ENCODE measurements around the gene SEC31B.

SEC31B gene

GRCh38 chr10:100508691-100509150 is 10.9 kb downstream of the SEC31B start:
- Histone ChIP-seq H4K91ac (ENCODE audit: low read length) (no peak overlapping the region), H3K27me3 (ENCODE audit: control insufficient read depth in 1 of 2, insufficient read depth in 1 of 2, low read length in 2 of 2) (peaks cover 0 to 23% of the 10 kb centered on the region in 2 experiments), H3K4me3 (ENCODE audit: insufficient read depth in 1 of 2, low read depth in 1 of 2, low read length in 2 of 2) (no peak overlapping the region), H2BK120ac (ENCODE audit: low read depth, low read length) (no peak overlapping the region), H3K9ac (ENCODE audit: low read length) (no peak overlapping the region), H3K23ac (ENCODE audit: low read length in 2 of 2) (no peak overlapping the region), H3K14ac (ENCODE audit: low read length in 2 of 2) (no peak overlapping the region), H2AK5ac (ENCODE audit: low read length, severe bottlenecking) (no peak overlapping the region), H3K9me3 (ENCODE audit: control insufficient read depth, low read length) (no peaks in the 10 kb centered on the region), H4K8ac (ENCODE audit: low read length) (no peak overlapping the region), H2BK12ac (ENCODE audit: low read length in 2 of 2) (no peak overlapping the region), H3K36me3 (ENCODE audit: control insufficient read depth in 1 of 2, insufficient read depth in 2 of 2, low read depth in 1 of 2, low read length in 2 of 2) (peaks cover 14 to 23% of the 10 kb centered on the region in 2 experiments), H3K4me1 (ENCODE audit: control insufficient read depth, insufficient read depth, low read depth, low read length) (peaks cover 4% of the 10 kb centered on the region), H3K4me2 (ENCODE audit: low read length, poor library complexity, severe bottlenecking) (no peak overlapping the region), H3K18ac (ENCODE audit: low read depth in 1 of 2, low read length in 2 of 2) (no peak overlapping the region), H2AFZ (ENCODE audit: low read depth, low read length) (no peak overlapping the region), H2BK5ac (ENCODE audit: low read depth, low read length, poor library complexity, severe bottlenecking) (no peak overlapping the region), H3K4ac (ENCODE audit: low read depth in 1 of 2, low read length in 2 of 2) (no peak overlapping the region), H2BK15ac (ENCODE audit: low read depth, poor library complexity, severe bottlenecking) (no peak overlapping the region), H3K79me1 (replicated peaks; ENCODE audit: low read length, poor library complexity, severe bottlenecking) (no peaks in the 10 kb centered on the region), H3K27ac (ENCODE audit: low read length, poor library complexity, severe bottlenecking) (no peak overlapping the region)
- WGBS = 42% methylated on average over 3 of the region's 3 CpGs
- DNase-seq = peak; percentile 72

- no peaks in the 10 kb centered on the region for H3K79me1 ChIP-seq (replicated peaks; ENCODE audit: low read length, poor library complexity, severe bottlenecking)
- peaks cover 14 to 23% of the 10 kb centered on the region in 2 experiments for H3K36me3 ChIP-seq (ENCODE audit: control insufficient read depth in 1 of 2, insufficient read depth in 2 of 2, low read depth in 1 of 2, low read length in 2 of 2)
- no peak overlapping the region for H3K4ac ChIP-seq (ENCODE audit: low read depth in 1 of 2, low read length in 2 of 2)
- no peak overlapping the region for H4K91ac ChIP-seq (ENCODE audit: low read length)
- H3K23ac ChIP-seq (ENCODE audit: low read length in 2 of 2) = no peak overlapping the region
- no peaks in the 10 kb centered on the region for H3K9me3 ChIP-seq (ENCODE audit: control insufficient read depth, low read length)
- H3K4me3 ChIP-seq (ENCODE audit: insufficient read depth in 1 of 2, low read depth in 1 of 2, low read length in 2 of 2) = no peak overlapping the region
- H2BK15ac ChIP-seq (ENCODE audit: low read depth, poor library complexity, severe bottlenecking) = no peak overlapping the region
- H4K8ac ChIP-seq (ENCODE audit: low read length) = no peak overlapping the region
- H3K27me3 ChIP-seq (ENCODE audit: control insufficient read depth in 1 of 2, insufficient read depth in 1 of 2, low read length in 2 of 2) = peaks cover 0 to 22% of the 10 kb centered on the region in 2 experiments
- no peak overlapping the region for H2AK5ac ChIP-seq (ENCODE audit: low read length, severe bottlenecking)
- no peak overlapping the region for H3K14ac ChIP-seq (ENCODE audit: low read length in 2 of 2)
- H3K4me2 ChIP-seq (ENCODE audit: low read length, poor library complexity, severe bottlenecking) = no peak overlapping the region
- H3K18ac ChIP-seq (ENCODE audit: low read depth in 1 of 2, low read length in 2 of 2) = no peak overlapping the region
- no peak overlapping the region for H2BK5ac ChIP-seq (ENCODE audit: low read depth, low read length, poor library complexity, severe bottlenecking)
- H3K9ac ChIP-seq (ENCODE audit: low read length) = no peak overlapping the region
- no peak overlapping the region for H2BK120ac ChIP-seq (ENCODE audit: low read depth, low read length)
- no CpG with 5 or more reads among the region's 1 CpG for WGBS
- H2AFZ ChIP-seq (ENCODE audit: low read depth, low read length) = no peak overlapping the region
- H3K27ac ChIP-seq (ENCODE audit: low read length, poor library complexity, severe bottlenecking) = no peak overlapping the region
- peaks cover 4% of the 10 kb centered on the region for H3K4me1 ChIP-seq (ENCODE audit: control insufficient read depth, insufficient read depth, low read depth, low read length)
- no peak for DNase-seq
- H2BK12ac ChIP-seq (ENCODE audit: low read length in 2 of 2) = no peak overlapping the region
Observed at GRCh38 chr10:100508266-100508665, 11.4 kb downstream of the SEC31B start.

- H3K9ac ChIP-seq (ENCODE audit: low read length) = no peak overlapping the region
- H3K4me2 ChIP-seq (ENCODE audit: low read length, poor library complexity, severe bottlenecking) = no peak overlapping the region
- H3K9me3 ChIP-seq (ENCODE audit: control insufficient read depth, low read length) = no peaks in the 10 kb centered on the region
- no peak overlapping the region for H4K8ac ChIP-seq (ENCODE audit: low read length)
- no peak overlapping the region for H3K14ac ChIP-seq (ENCODE audit: low read length in 2 of 2)
- H2BK12ac ChIP-seq (ENCODE audit: low read length in 2 of 2) = no peak overlapping the region
- H2BK15ac ChIP-seq (ENCODE audit: low read depth, poor library complexity, severe bottlenecking) = no peak overlapping the region
- H4K91ac ChIP-seq (ENCODE audit: low read length) = no peak overlapping the region
- H3K36me3 ChIP-seq (ENCODE audit: control insufficient read depth in 1 of 2, insufficient read depth in 2 of 2, low read depth in 1 of 2, low read length in 2 of 2) = peaks cover 14 to 20% of the 10 kb centered on the region in 2 experiments
- no peak overlapping the region for H2AK5ac ChIP-seq (ENCODE audit: low read length, severe bottlenecking)
- H2BK120ac ChIP-seq (ENCODE audit: low read depth, low read length) = no peak overlapping the region
- WGBS = 92% methylated on average over 5 of the region's 5 CpGs
- no peak for DNase-seq
- H3K23ac ChIP-seq (ENCODE audit: low read length in 2 of 2) = no peak overlapping the region
- no peak overlapping the region for H3K18ac ChIP-seq (ENCODE audit: low read depth in 1 of 2, low read length in 2 of 2)
- peaks cover 4% of the 10 kb centered on the region for H3K4me1 ChIP-seq (ENCODE audit: control insufficient read depth, insufficient read depth, low read depth, low read length)
- H3K27me3 ChIP-seq (ENCODE audit: control insufficient read depth in 1 of 2, insufficient read depth in 1 of 2, low read length in 2 of 2) = peaks cover 0 to 16% of the 10 kb centered on the region in 2 experiments
- H3K4me3 ChIP-seq (ENCODE audit: insufficient read depth in 1 of 2, low read depth in 1 of 2, low read length in 2 of 2) = no peak overlapping the region
- H2BK5ac ChIP-seq (ENCODE audit: low read depth, low read length, poor library complexity, severe bottlenecking) = no peak overlapping the region
- no peak overlapping the region for H3K27ac ChIP-seq (ENCODE audit: low read length, poor library complexity, severe bottlenecking)
- H2AFZ ChIP-seq (ENCODE audit: low read depth, low read length) = no peak overlapping the region
- no peaks in the 10 kb centered on the region for H3K79me1 ChIP-seq (replicated peaks; ENCODE audit: low read length, poor library complexity, severe bottlenecking)
- H3K4ac ChIP-seq (ENCODE audit: low read depth in 1 of 2, low read length in 2 of 2) = no peak overlapping the region
Observed at GRCh38 chr10:100507357-100507732, 12.3 kb downstream of the SEC31B start.

- no peak overlapping the region for H2AK5ac ChIP-seq (ENCODE audit: low read length, severe bottlenecking)
- H3K14ac ChIP-seq (ENCODE audit: low read length in 2 of 2) = no peak overlapping the region
- H3K23ac ChIP-seq (ENCODE audit: low read length in 2 of 2) = no peak overlapping the region
- H3K9ac ChIP-seq (ENCODE audit: low read length) = no peak overlapping the region
- H3K4me1 ChIP-seq (ENCODE audit: control insufficient read depth, insufficient read depth, low read depth, low read length) = peaks cover 4% of the 10 kb centered on the region
- H2AFZ ChIP-seq (ENCODE audit: low read depth, low read length) = no peak overlapping the region
- H3K27ac ChIP-seq (ENCODE audit: low read length, poor library complexity, severe bottlenecking) = no peak overlapping the region
- H3K27me3 ChIP-seq (ENCODE audit: control insufficient read depth in 1 of 2, insufficient read depth in 1 of 2, low read length in 2 of 2) = peaks cover 0 to 16% of the 10 kb centered on the region in 2 experiments
- no peak overlapping the region for H2BK12ac ChIP-seq (ENCODE audit: low read length in 2 of 2)
- H4K8ac ChIP-seq (ENCODE audit: low read length) = no peak overlapping the region
- no peak overlapping the region for H3K4ac ChIP-seq (ENCODE audit: low read depth in 1 of 2, low read length in 2 of 2)
- H3K9me3 ChIP-seq (ENCODE audit: control insufficient read depth, low read length) = no peaks in the 10 kb centered on the region
- H3K79me1 ChIP-seq (replicated peaks; ENCODE audit: low read length, poor library complexity, severe bottlenecking) = no peaks in the 10 kb centered on the region
- H2BK5ac ChIP-seq (ENCODE audit: low read depth, low read length, poor library complexity, severe bottlenecking) = no peak overlapping the region
- H3K18ac ChIP-seq (ENCODE audit: low read depth in 1 of 2, low read length in 2 of 2) = no peak overlapping the region
- H4K91ac ChIP-seq (ENCODE audit: low read length) = no peak overlapping the region
- peaks cover 18 to 24% of the 10 kb centered on the region in 2 experiments for H3K36me3 ChIP-seq (ENCODE audit: control insufficient read depth in 1 of 2, insufficient read depth in 2 of 2, low read depth in 1 of 2, low read length in 2 of 2)
- no peak overlapping the region for H2BK15ac ChIP-seq (ENCODE audit: low read depth, poor library complexity, severe bottlenecking)
- DNase-seq = peak; percentile 60
- WGBS = 60% methylated on average over 4 of the region's 5 CpGs
- no peak overlapping the region for H2BK120ac ChIP-seq (ENCODE audit: low read depth, low read length)
- H3K4me3 ChIP-seq (ENCODE audit: insufficient read depth in 1 of 2, low read depth in 1 of 2, low read length in 2 of 2) = no peak overlapping the region
- no peak overlapping the region for H3K4me2 ChIP-seq (ENCODE audit: low read length, poor library complexity, severe bottlenecking)
Observed at GRCh38 chr10:100506596-100507356, 12.9 kb downstream of the SEC31B start.

All from mesenchymal stem cell (in vitro differentiated cells and primary cell).